Muscle of arm (tissue), 12 donors: Measurements from ENCODE around the gene COX6A2. TPM values are rescaled to one million over a fixed set of nuclear protein-coding genes. Genes with fewer than 3 reads are reported as not detected.
A peak's percentile ranks its signal among the peaks of the same experiment; 100 is the strongest.
"Not testable (repeated sequence)": the region's sequence is repeated elsewhere in the genome, so short reads cannot be mapped to it uniquely, and the experiment has no call there.

ENCODE experiments used
- DNase-seq: peaks from one replicate; pipeline ENCODE4 v3.0.0-alpha.2; 2013
- polyA plus RNA-seq, 12 donors: library from polyadenylated mRNA; unstranded; fragments of 120-200 nt; gene quantifications; one replicate each; pipeline ENCODE4 v1.2.1, GENCODE V29; 2013; ENCODE audit not compliant: insufficient read length in 12 of 12

COX6A2 gene
- polyA plus RNA-seq, 12 donors, result 146 to 481 (median 259) TPM; not detected in 1

GRCh38 chr16:31466381-31466841, 38.3 kb upstream of the COX6A2 start:
- DNase-seq, result no peak

- no peak for DNase-seq
Observed at GRCh38 chr16:31465788-31466370, 37.7 kb upstream of the COX6A2 start.

- no peak for DNase-seq
Observed at GRCh38 chr16:31464781-31465260, 36.7 kb upstream of the COX6A2 start.

- DNase-seq, result no peak
Observed at GRCh38 chr16:31464348-31464769, 36.2 kb upstream of the COX6A2 start.

GRCh38 chr16:31461921-31462804, 34.0 kb upstream of the COX6A2 start:
- no peak for DNase-seq

- no peak for DNase-seq
Observed at GRCh38 chr16:31461201-31461920, 33.2 kb upstream of the COX6A2 start.

GRCh38 chr16:31460582-31461002, 32.4 kb upstream of the COX6A2 start:
- no peak for DNase-seq

GRCh38 chr16:31459687-31460581, 31.8 kb upstream of the COX6A2 start:
- peak; percentile 100 for DNase-seq

GRCh38 chr16:31458844-31459686, 30.9 kb upstream of the COX6A2 start, which contains the start of gene ARMC5:
TSS of gene ARMC5 (plus strand) at chr16:31459501. CDS start at chr16:31459525, 24 bp downstream.
- DNase-seq, result peak; percentile 98

- DNase-seq, result no peak
Observed at GRCh38 chr16:31458073-31458843, 30.1 kb upstream of the COX6A2 start.

- DNase-seq, result no peak
Observed at GRCh38 chr16:31456988-31457360, 28.8 kb upstream of the COX6A2 start.

GRCh38 chr16:31455601-31456314, 27.6 kb upstream of the COX6A2 start:
- no peak for DNase-seq

GRCh38 chr16:31453255-31454204, 25.4 kb upstream of the COX6A2 start:
- DNase-seq, result no peak

- peak; percentile 43 for DNase-seq
Observed at GRCh38 chr16:31452631-31453106, 24.5 kb upstream of the COX6A2 start.

GRCh38 chr16:31451681-31452351, 23.7 kb upstream of the COX6A2 start:
- no peak for DNase-seq

- DNase-seq, result no peak
Observed at GRCh38 chr16:31451201-31451600, 23.0 kb upstream of the COX6A2 start.

- not testable (repeated sequence) for DNase-seq
Observed at GRCh38 chr16:31445931-31446330, 17.8 kb upstream of the COX6A2 start.
